H9 (cell line): Measurements from ENCODE around the gene MVB12A. TPM values are rescaled to one million over a fixed set of nuclear protein-coding genes. Genes with fewer than 3 reads are reported as not detected.
A peak's percentile ranks its signal among the peaks of the same experiment; 100 is the strongest.

Experiments
- DNase-seq: peaks from one replicate; pipeline ENCODE4 v3.0.0-alpha.2; 2017
- H2AFZ ChIP-seq: one replicate; pipeline ENCODE4 v1.6.1; 2013; ENCODE audit warnings: mild to moderate bottlenecking, low read length, control low read depth, moderate library complexity
- H2AK5ac ChIP-seq: 2 replicates; pipeline ENCODE4 v1.6.1; 2013; ENCODE audit warnings: low read length, control low read depth, mixed read lengths; ENCODE audit not compliant: insufficient read length
- H2BK120ac ChIP-seq: one replicate; pipeline ENCODE4 v1.6.1; 2013; ENCODE audit warnings: low read depth, mild to moderate bottlenecking, low read length, control low read depth, inconsistent platforms; ENCODE audit not compliant: poor library complexity, severe bottlenecking
- H2BK12ac ChIP-seq: 2 replicates; pipeline ENCODE4 v1.6.1; 2013; ENCODE audit warnings: low read length, control low read depth, mixed read lengths, low read depth; ENCODE audit not compliant: insufficient read length
- H2BK15ac ChIP-seq: 2 replicates; pipeline ENCODE4 v1.6.1; 2013; ENCODE audit warnings: low read depth, low read length, control low read depth
- H2BK20ac ChIP-seq: one replicate; pipeline ENCODE4 v1.6.1; 2013; ENCODE audit warnings: low read depth, mild to moderate bottlenecking, low read length, control low read depth, inconsistent platforms; ENCODE audit not compliant: poor library complexity, severe bottlenecking
- H2BK5ac ChIP-seq: 2 replicates; pipeline ENCODE4 v1.6.1; 2013; ENCODE audit warnings: low read length, control low read depth, mixed read lengths; ENCODE audit not compliant: insufficient read length
- H3K14ac ChIP-seq: 2 replicates; pipeline ENCODE4 v1.6.1; 2013; ENCODE audit warnings: low read length, control low read depth; ENCODE audit not compliant: insufficient read depth
- H3K18ac ChIP-seq: 2 replicates; pipeline ENCODE4 v1.6.1; 2013; ENCODE audit warnings: low read depth, mild to moderate bottlenecking, mixed read lengths, low read length, control low read depth; ENCODE audit not compliant: insufficient read length
- H3K23ac ChIP-seq: 2 replicates; pipeline ENCODE4 v1.6.1; 2013; ENCODE audit warnings: low read length, control low read depth, mixed read lengths, low read depth; ENCODE audit not compliant: insufficient read length
- H3K23me2 ChIP-seq: 2 replicates; pipeline ENCODE4 v1.6.1; 2013; ENCODE audit warnings: low read depth, mild to moderate bottlenecking, mixed read lengths, low read length, control low read depth; ENCODE audit not compliant: insufficient read length, poor library complexity, severe bottlenecking
- H3K27ac ChIP-seq: 2 replicates; pipeline ENCODE4 v1.5.1; 2013; ENCODE audit warnings: low read length, control low read depth, mixed read lengths, low read depth; ENCODE audit not compliant: insufficient read length
- H3K27me3 ChIP-seq: 2 replicates; pipeline ENCODE4 v1.6.1; 2013; ENCODE audit warnings: low read length, control low read depth, inconsistent platforms; ENCODE audit not compliant: insufficient read depth
- H3K4ac ChIP-seq: 2 replicates; pipeline ENCODE4 v1.6.1; 2013; ENCODE audit warnings: low read depth, mild to moderate bottlenecking, control low read depth, inconsistent platforms, low read length, moderate library complexity
- H3K4me1 ChIP-seq: 2 replicates; pipeline ENCODE4 v1.6.1; 2013; ENCODE audit warnings: low read length, control low read depth, inconsistent platforms; ENCODE audit not compliant: insufficient read depth
- H3K4me2 ChIP-seq: 2 replicates; pipeline ENCODE4 v1.6.1; 2013; ENCODE audit warnings: low read length, control low read depth, mixed read lengths; ENCODE audit not compliant: insufficient read length, insufficient read depth
- H3K56ac ChIP-seq: 2 replicates; pipeline ENCODE4 v1.6.1; 2013; ENCODE audit warnings: low read depth, mild to moderate bottlenecking, mixed read lengths, low read length, control low read depth; ENCODE audit not compliant: insufficient read length
- H3K79me1 ChIP-seq: 2 replicates; pipeline ENCODE4 v1.6.1; 2013; ENCODE audit warnings: low read depth, mild to moderate bottlenecking, moderate library complexity, low read length, control low read depth, inconsistent platforms; ENCODE audit not compliant: insufficient read depth, poor library complexity, severe bottlenecking
- H3K79me2 ChIP-seq: 2 replicates; pipeline ENCODE4 v1.6.1; 2013; ENCODE audit warnings: low read length, control low read depth, inconsistent platforms; ENCODE audit not compliant: insufficient read depth
- H3K9ac ChIP-seq: 2 replicates; pipeline ENCODE4 v1.6.1; 2013; ENCODE audit warnings: low read length, control low read depth, mixed read lengths; ENCODE audit not compliant: insufficient read length; ENCODE audit errors: extremely low read depth
- H3K9me3 ChIP-seq: one replicate; pipeline ENCODE4 v1.6.1; 2013; ENCODE audit warnings: low read depth, low read length, inconsistent platforms; ENCODE audit not compliant: control insufficient read depth
- H3T11ph ChIP-seq: one replicate; pipeline ENCODE4 v1.6.1; 2013; ENCODE audit warnings: mild to moderate bottlenecking, low read length, control low read depth, inconsistent platforms
- H4K20me1 ChIP-seq: one replicate; pipeline ENCODE4 v1.6.1; 2013; ENCODE audit not compliant: control insufficient read depth, insufficient read length, insufficient read depth
- H4K5ac ChIP-seq: 2 replicates; pipeline ENCODE4 v1.6.1; 2013; ENCODE audit warnings: low read depth, mild to moderate bottlenecking, mixed read lengths, low read length, control low read depth; ENCODE audit not compliant: insufficient read length
- H4K8ac ChIP-seq: replicated peaks from 2 replicates; pipeline ENCODE4 v1.6.1; 2013; ENCODE audit warnings: low read length, control low read depth, mixed read lengths, low read depth; ENCODE audit not compliant: insufficient read length
- H4K91ac ChIP-seq: 2 replicates; pipeline ENCODE4 v1.6.1; 2013; ENCODE audit warnings: low read depth, mild to moderate bottlenecking, moderate library complexity, mixed read lengths, low read length, control low read depth; ENCODE audit not compliant: insufficient read length
- H3K27ac Mint-ChIP-seq, 3 experiments: 2 replicates in 2 of 3; 3 replicates in 1 of 3; pipeline ENCODE4 v1.8.0; 2020 to 2021; ENCODE audit warnings: mixed read lengths in 3 of 3, mild to moderate bottlenecking in 1 of 3, moderate library complexity in 1 of 3
- H3K27me3 Mint-ChIP-seq: 2 replicates; pipeline ENCODE4 v1.8.0; 2021; ENCODE audit warnings: low read depth, mild to moderate bottlenecking, moderate library complexity, mixed read lengths
- H3K36me3 Mint-ChIP-seq, 3 experiments: 2 replicates in 2 of 3; 3 replicates in 1 of 3; pipeline ENCODE4 v1.8.0; 2020 to 2021; ENCODE audit warnings: low read depth in 3 of 3, mixed read lengths in 3 of 3; ENCODE audit not compliant: insufficient read depth in 1 of 3
- H3K4me1 Mint-ChIP-seq, 2 experiments: 2 replicates each; pipeline ENCODE4 v1.8.0; 2020; ENCODE audit warnings: mixed read lengths in 2 of 2
- H3K4me3 Mint-ChIP-seq, 2 experiments: 2 replicates in 1 of 2; 3 replicates in 1 of 2; pipeline ENCODE4 v1.8.0; 2020 to 2021; ENCODE audit warnings: mild to moderate bottlenecking in 2 of 2, mixed read lengths in 2 of 2, moderate library complexity in 1 of 2
- H3K9me3 Mint-ChIP-seq, 2 experiments: 2 replicates in 1 of 2; 3 replicates in 1 of 2; pipeline ENCODE4 v1.8.0; 2020; ENCODE audit warnings: mild to moderate bottlenecking in 2 of 2, mixed read lengths in 2 of 2, moderate library complexity in 1 of 2
- WGBS: extraction: QIAGEN DNeasy Blood & Tissue Kit; methylation state at CpG from one replicate; pipeline ENCODE4 v1.1.7; 2013; ENCODE audit warnings: missing lambda C conversion rate, low lambda C conversion rate, mixed read lengths; ENCODE audit not compliant: insufficient read length; ENCODE audit errors: extremely low coverage; 5-methylcytosine and 5-hydroxymethylcytosine counted together
- total RNA-seq: library from RNA; stranded (reverse); gene quantifications from 2 replicates; pipeline ENCODE4 v1.2.1, GENCODE V29; 2021
- TF ChIP-seq, protein P1 (sequence below): fragments of 200-600 bp; sonication (generic); conservative IDR thresholded peaks from 3 replicates; pipeline ENCODE4 v1.8.0; 2021; ENCODE audit warnings: antibody characterized with exemption, mild to moderate bottlenecking

Gene MVB12A
- total RNA-seq, 1 experiment from 2014 or later, result 50.4 TPM

- Histone ChIP-seq H3K4me1 (no peaks in the 10 kb centered on the region), H2BK20ac (no peak overlapping the region), H3K79me1 (no peaks in the 10 kb centered on the region), H2BK12ac (no peak overlapping the region), H3K56ac (no peak overlapping the region), H3K9ac (no peak overlapping the region), H3K4me2 (no peak overlapping the region), H4K91ac (no peak overlapping the region), H2BK120ac (no peak overlapping the region), H4K8ac (no peak overlapping the region), H3K14ac (no peak overlapping the region), H3K23ac (no peak overlapping the region), H3K79me2 (no peaks in the 10 kb centered on the region), H3K27me3 (no peaks in the 10 kb centered on the region), H2AFZ (no peak overlapping the region), H2BK5ac (no peak overlapping the region), H4K5ac (no peak overlapping the region), H3K9me3 (no peaks in the 10 kb centered on the region), H3K18ac (no peak overlapping the region), H2BK15ac (no peak overlapping the region), H3K27ac (no peak overlapping the region), H2AK5ac (no peak overlapping the region), H4K20me1 (no peaks in the 10 kb centered on the region), H3T11ph (no peak overlapping the region), H3K23me2 (peaks cover 6% of the 10 kb centered on the region), H3K4ac (no peak overlapping the region)
- Mint-ChIP-seq H3K27me3 (no peaks in the 10 kb centered on the region; the same call in 1 of the 2 replicates), H3K4me1 (peaks cover 4 to 9% of the 10 kb centered on the region in 2 experiments), H3K4me3 (no peak overlapping the region), H3K36me3 (no peaks in the 10 kb centered on the region), H3K27ac (peak overlapping the region in 1 of 3 experiments; percentile 25; a peak in 2 of 7 replicates), H3K9me3 (no peaks in the 10 kb centered on the region)
- TF ChIP-seq, protein P1, sequence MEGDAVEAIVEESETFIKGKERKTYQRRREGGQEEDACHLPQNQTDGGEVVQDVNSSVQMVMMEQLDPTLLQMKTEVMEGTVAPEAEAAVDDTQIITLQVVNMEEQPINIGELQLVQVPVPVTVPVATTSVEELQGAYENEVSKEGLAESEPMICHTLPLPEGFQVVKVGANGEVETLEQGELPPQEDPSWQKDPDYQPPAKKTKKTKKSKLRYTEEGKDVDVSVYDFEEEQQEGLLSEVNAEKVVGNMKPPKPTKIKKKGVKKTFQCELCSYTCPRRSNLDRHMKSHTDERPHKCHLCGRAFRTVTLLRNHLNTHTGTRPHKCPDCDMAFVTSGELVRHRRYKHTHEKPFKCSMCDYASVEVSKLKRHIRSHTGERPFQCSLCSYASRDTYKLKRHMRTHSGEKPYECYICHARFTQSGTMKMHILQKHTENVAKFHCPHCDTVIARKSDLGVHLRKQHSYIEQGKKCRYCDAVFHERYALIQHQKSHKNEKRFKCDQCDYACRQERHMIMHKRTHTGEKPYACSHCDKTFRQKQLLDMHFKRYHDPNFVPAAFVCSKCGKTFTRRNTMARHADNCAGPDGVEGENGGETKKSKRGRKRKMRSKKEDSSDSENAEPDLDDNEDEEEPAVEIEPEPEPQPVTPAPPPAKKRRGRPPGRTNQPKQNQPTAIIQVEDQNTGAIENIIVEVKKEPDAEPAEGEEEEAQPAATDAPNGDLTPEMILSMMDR, result no peak
- WGBS, result no CpG with 5 or more reads among the region's 17 CpGs
- no peak for DNase-seq
Observed at GRCh38 chr19:17429641-17430113, 9.8 kb downstream of the MVB12A start.
